GM18873 (cell line): ENCODE results near the gene ULK1.
"Not testable (repeated sequence)": the region's sequence is repeated elsewhere in the genome, so short reads cannot be mapped to it uniquely, and the experiment has no call there.

Experiments
- ATAC-seq: cut with Tn5 transposase; IDR thresholded peaks from one replicate; pipeline ENCODE4 v1.9.1; 2021; ENCODE audit warnings: mild to moderate bottlenecking, moderate library complexity, moderate number of reproducible peaks; ENCODE audit not compliant: unreplicated experiment, low FRiP score

ULK1 gene

GRCh38 chr12:131960590-131961325 is 66.3 kb downstream of the ULK1 start:
- not testable (repeated sequence) for ATAC-seq

DNA sequence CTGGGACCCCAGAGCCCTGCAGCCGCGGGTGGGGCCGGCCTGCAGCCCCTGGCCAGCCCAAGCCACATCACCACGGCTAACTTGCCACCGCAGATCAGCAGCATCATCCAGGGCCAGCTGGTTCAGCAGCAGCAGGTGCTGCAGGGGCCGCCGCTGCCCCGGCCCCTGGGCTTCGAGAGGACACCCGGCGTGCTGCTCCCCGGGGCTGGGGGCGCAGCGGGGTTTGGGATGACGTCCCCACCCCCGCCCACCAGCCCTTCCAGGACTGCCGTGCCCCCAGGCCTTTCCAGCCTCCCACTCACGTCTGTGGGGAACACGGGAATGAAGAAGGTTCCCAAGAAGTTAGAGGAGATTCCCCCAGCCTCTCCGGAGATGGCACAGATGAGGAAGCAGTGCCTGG is 66.9 kb downstream of the ULK1 start:
- not testable (repeated sequence) for ATAC-seq

GRCh38 chr12:131962069-131962468 is 67.6 kb downstream of the ULK1 start:
- no peak for ATAC-seq

GRCh38 chr12:131963381-131963780 is 69.0 kb downstream of the ULK1 start:
- ATAC-seq = no peak

- no peak for ATAC-seq
Measured at GRCh38 chr12:131965073-131965472, 70.7 kb downstream of the ULK1 start.

DNA sequence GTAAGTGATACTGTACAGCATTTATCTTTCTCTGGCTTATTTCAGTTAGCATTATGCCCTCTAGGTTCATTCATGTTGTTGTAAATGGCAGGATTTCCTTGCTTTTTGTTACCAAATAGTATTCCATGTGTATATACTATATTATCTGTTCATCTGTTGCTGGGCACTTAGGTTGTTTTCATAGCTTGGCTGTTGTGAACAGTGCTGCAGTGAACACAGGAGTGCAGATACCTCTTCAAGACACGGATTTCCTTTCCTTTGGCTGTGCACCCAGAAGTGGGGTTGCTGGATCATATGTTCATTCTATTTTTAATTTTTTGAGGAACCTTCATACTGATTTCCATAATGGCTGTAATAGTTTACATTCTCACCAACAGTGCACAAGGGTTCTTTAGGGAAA is 76.8 kb downstream of the ULK1 start:
- ATAC-seq = no peak
